BE2C (cell line): Measurements from ENCODE around the gene OTUB2.

ENCODE experiments used
- DNase-seq: peaks from one replicate; pipeline ENCODE4 v3.0.0-alpha.2; 2020
- H3K27me3 ChIP-seq: fragments of 250-450 bp; sonication (Bioruptor Pico); 2 replicates; pipeline ENCODE4 v1.5.1; 2020; ENCODE audit warnings: mild to moderate bottlenecking
- H3K36me3 ChIP-seq: fragments of 250-450 bp; sonication (Bioruptor Pico); 2 replicates; pipeline ENCODE4 v1.5.1; 2020; ENCODE audit warnings: mild to moderate bottlenecking
- H3K4me1 ChIP-seq: fragments of 250-450 bp; sonication (Bioruptor Pico); 2 replicates; pipeline ENCODE4 v1.5.1; 2020
- H3K4me3 ChIP-seq: 2 replicates; pipeline ENCODE4 v1.5.1; 2011; ENCODE audit warnings: low read depth, low read length
- H3K9me3 ChIP-seq: fragments of 250-450 bp; sonication (Bioruptor Pico); 2 replicates; pipeline ENCODE4 v1.5.1; 2020
- TF ChIP-seq, protein P1 (sequence below): IDR thresholded peaks from 2 replicates; pipeline ENCODE4 v1.5.1; 2012; ENCODE audit warnings: mild to moderate bottlenecking, low read depth, low read length

The OTUB2 gene

GRCh38 chr14:94079891-94080620 lies 53.9 kb downstream of the OTUB2 start:
- no peak for DNase-seq
- Histone ChIP-seq H3K27me3 (no peaks in the 10 kb centered on the region), H3K4me3 (peak overlapping the region; percentile 99), H3K36me3 (peaks cover 36% of the 10 kb centered on the region), H3K4me1 (peaks cover 6% of the 10 kb centered on the region; the same call in 1 of the 2 replicates), H3K9me3 (no peaks in the 10 kb centered on the region)
- TF ChIP-seq, protein P1, sequence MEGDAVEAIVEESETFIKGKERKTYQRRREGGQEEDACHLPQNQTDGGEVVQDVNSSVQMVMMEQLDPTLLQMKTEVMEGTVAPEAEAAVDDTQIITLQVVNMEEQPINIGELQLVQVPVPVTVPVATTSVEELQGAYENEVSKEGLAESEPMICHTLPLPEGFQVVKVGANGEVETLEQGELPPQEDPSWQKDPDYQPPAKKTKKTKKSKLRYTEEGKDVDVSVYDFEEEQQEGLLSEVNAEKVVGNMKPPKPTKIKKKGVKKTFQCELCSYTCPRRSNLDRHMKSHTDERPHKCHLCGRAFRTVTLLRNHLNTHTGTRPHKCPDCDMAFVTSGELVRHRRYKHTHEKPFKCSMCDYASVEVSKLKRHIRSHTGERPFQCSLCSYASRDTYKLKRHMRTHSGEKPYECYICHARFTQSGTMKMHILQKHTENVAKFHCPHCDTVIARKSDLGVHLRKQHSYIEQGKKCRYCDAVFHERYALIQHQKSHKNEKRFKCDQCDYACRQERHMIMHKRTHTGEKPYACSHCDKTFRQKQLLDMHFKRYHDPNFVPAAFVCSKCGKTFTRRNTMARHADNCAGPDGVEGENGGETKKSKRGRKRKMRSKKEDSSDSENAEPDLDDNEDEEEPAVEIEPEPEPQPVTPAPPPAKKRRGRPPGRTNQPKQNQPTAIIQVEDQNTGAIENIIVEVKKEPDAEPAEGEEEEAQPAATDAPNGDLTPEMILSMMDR: no peak

DNA sequence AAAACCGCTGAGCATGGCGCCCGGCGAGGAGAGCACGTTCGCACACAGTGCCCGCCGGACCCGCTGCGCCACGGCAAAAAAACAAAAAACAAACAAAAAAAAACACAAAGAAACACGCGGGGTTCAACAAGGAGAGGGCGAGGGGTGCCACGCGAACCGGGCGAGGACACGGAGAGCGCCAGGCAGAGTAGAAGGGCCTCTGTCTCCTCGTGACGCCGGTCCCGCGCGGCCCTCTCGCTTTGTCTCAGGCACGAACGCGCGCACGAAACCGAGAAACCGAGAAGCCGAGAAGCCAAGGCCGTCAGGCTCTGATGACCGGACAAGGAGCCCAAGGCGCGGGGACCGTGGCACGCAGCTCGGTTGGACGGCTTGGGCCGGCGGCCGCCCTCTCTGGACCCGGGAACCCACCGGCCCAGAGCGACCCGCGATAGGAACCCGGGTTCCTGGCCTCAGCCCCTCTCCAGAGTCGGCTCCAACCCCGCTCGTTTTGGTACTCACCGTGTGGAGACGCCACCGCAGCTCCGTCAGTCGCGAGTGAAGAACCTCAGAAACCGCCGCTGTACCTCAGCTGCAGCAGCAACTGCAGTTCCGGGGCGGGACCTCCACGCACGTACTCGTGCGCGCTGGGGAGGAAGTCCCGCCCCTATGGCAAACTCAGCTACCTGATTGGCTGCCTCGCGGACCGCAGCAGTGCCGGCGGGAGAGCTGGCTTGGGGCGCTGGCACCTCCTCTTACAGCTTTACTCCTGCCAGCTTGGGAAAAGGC lies 54.7 kb downstream of the OTUB2 start, which contains the start of the genes DDX24 and IFI27L1:
DDX24 (minus strand) TSS at position 582 of the 765 bp plus-strand sequence. CDS start 1,460 bp downstream, outside the sequence.
IFI27L1 (plus strand) TSS at position 690 of the 765 bp plus-strand sequence. CDS start 15,628 bp downstream, outside the sequence.
- TF ChIP-seq, protein P1: no peak
- no peaks in the 10 kb centered on the region for H3K27me3 ChIP-seq
- H3K36me3 ChIP-seq: peaks cover 35% of the 10 kb centered on the region
- peaks cover 6% of the 10 kb centered on the region; the same call in 1 of the 2 replicates for H3K4me1 ChIP-seq
- DNase-seq: peak; percentile 96
- H3K4me3 ChIP-seq: peak within 1 kb of the TSS; percentile 99
- no peaks in the 10 kb centered on the region for H3K9me3 ChIP-seq

DNA sequence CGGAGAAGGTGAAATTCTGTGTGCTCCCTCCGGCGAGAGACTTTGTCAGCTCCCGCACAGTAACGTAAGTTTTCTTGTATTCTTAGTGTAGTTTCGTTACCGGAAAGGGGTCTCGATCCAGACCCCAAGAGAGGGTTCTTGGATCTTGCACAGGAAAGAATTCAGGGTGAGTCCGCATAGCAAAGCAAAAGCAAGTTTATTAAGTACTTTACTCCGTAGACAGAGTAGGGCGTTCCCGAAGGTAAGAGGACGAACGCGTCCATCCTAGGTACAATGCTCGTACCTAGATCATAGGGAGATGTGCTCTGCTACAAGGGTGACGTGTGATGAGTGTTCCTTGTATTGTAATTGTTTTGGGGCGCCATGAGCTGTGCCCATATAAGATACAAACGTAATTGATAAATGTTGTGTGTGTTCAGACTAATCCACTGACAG lies 55.3 kb downstream of the OTUB2 start:
- peaks cover 29% of the 10 kb centered on the region for H3K36me3 ChIP-seq

DNA sequence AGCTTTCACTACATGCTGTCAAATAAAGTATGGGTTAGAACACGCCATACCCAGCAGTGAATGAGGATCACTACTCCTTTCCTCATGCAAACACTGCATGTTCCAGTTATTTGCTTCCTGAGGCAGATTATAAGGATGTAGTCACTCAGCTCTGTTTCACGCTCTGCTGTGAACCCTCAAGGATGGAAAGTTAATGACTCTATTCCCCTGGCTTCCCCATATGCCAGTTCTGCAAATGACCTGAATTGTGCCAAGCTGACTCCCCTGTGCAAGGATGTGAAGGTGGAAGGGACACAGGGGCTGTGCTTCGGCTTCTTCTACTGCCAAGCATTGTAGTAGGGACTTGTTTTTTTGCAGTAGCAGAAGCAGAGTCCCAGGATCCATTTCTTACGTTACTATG lies 61.8 kb downstream of the OTUB2 start:
- DNase-seq: no peak
- Histone ChIP-seq H3K9me3 (no peaks in the 10 kb centered on the region), H3K27me3 (no peaks in the 10 kb centered on the region), H3K4me1 (no peaks in the 10 kb centered on the region), H3K36me3 (no peaks in the 10 kb centered on the region), H3K4me3 (no peak overlapping the region)
- TF ChIP-seq, protein P1: no peak

More for the DNA sequence above, 55.3 kb downstream of the OTUB2 start:
- no peak for DNase-seq
- Histone ChIP-seq H3K4me3 (peak overlapping the region; percentile 99), H3K27me3 (no peaks in the 10 kb centered on the region), H3K9me3 (no peaks in the 10 kb centered on the region), H3K4me1 (peaks cover 6% of the 10 kb centered on the region; the same call in 1 of the 2 replicates)
- TF ChIP-seq, protein P1: no peak

DNA sequence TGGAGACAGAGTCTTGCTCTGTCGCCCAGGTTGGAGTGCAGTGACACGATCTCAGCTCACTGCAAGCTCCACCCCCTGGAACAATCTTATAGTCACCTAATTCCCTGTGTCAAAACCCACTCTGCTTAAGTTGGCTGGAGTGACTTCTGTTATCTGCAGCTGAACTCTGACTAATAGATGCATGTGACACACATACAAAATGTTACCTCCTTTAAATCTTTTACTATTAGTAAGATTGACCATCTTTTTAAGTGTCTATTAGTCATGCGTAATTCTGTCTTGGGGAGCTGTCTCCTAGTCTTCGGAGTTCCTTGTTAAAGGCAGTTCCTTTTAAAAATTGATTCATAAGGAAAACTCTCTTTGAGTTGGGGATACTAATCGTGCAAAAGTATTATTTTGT lies 62.4 kb downstream of the OTUB2 start:
- Histone ChIP-seq H3K9me3 (no peaks in the 10 kb centered on the region), H3K27me3 (no peaks in the 10 kb centered on the region), H3K4me1 (no peaks in the 10 kb centered on the region), H3K36me3 (no peaks in the 10 kb centered on the region), H3K4me3 (no peak overlapping the region)
- TF ChIP-seq, protein P1: no peak
- DNase-seq: no peak

- H3K27me3 ChIP-seq: no peaks in the 10 kb centered on the region
- H3K4me1 ChIP-seq: no peaks in the 10 kb centered on the region
- no peak for DNase-seq
- no peaks in the 10 kb centered on the region for H3K9me3 ChIP-seq
- TF ChIP-seq, protein P1: no peak
- H3K4me3 ChIP-seq: no peak overlapping the region
- H3K36me3 ChIP-seq: no peaks in the 10 kb centered on the region
Measured at GRCh38 chr14:94089479-94089878, 63.3 kb downstream of the OTUB2 start.
